ENCODE measurements around the gene SRR.

Gene SRR

GRCh38 chr17:2274414-2274813 lies 29.3 kb upstream of the SRR start:
- no peak for TF ChIP-seq POLR2A (IDR thresholded peaks at IDR 0.05; ENCODE audit: low read depth, low read length)
- DNase-seq (ENCODE audit: insufficient read length, low spot score) (no peak), FAIRE-seq (no peak)

DNA sequence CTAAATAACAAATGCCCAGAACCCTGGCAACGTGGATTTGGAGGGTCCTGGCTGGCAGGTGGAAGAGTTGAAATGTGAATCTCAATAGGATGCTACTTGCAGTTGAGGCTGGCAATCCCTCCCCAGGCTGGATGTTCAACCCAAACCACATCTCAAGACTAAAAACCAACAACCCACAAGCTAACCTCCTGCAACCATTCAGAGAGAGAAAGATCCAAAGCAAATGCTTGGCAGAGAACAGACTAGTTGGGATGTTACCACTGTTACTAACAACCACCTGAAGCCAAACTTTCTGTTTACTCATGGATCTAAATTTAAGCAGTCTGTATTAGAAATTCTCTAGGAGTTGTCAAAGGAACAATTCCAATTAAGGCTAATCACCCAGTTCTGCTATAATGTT lies 28.0 kb upstream of the SRR start:
- no peak for FAIRE-seq
- no peak for TF ChIP-seq POLR2A (IDR thresholded peaks at IDR 0.05; ENCODE audit: low read depth, low read length)

DNA sequence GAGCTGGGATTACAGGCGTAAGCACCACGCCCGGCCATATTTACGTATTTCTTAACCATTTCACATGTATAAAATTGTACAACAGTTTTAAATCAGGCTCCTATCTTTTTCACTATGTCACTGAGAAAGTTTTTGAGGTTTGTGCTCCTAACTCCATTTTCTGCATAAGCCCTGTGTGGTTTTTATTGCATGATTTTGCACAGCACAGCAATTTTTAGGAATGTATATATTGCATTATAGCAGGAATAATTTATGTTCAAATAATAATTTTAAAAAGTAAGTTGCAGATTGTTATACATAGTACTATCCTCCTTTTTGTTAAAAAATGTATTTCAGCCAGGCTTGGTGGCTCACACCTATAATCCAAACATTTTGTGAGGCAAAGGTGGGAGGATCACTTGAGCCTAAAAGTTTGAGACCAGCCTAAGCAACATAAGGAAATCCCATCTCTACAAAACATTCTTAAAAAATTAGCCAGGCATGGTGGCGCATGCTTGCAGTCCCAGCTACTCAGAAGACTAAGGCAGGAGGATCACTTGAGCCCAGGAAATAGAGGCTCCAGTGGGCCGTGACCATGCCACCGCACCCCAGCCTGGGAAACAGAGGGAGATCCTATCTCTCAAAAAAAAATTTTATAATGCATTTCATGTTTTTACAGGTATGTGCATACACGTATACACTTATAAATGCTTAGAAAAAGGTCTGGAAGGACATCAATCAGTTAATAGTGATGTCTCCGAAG lies 26.1 kb upstream of the SRR start:
- no peak for TF ChIP-seq POLR2A (IDR thresholded peaks at IDR 0.05; ENCODE audit: low read depth, low read length)
- FAIRE-seq (no peak), DNase-seq (ENCODE audit: insufficient read length, low spot score) (no peak)

More for the DNA sequence above, 28.0 kb upstream of the SRR start:
- no peak for DNase-seq (ENCODE audit: insufficient read length, low spot score)

DNA sequence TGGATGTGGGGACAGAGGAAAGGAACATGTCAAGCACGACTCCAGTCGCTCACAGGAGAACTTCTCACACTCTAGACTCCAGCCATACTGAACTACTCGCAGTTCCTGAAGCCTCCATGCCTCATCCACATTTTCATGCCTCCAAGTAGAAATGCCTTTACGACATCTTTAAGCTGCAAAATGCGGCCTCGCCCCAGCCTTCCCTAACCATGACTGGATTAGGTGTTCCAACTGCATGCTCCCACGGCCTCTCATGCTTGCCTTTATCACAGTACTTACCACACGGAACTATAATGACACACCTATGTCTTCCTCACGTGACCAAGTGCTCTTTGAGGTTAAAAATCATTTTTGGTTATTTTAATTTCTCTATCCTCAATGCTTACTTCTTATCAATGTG lies 24.0 kb upstream of the SRR start:
- TF ChIP-seq POLR2A (IDR thresholded peaks at IDR 0.05; ENCODE audit: low read depth, low read length): no peak
- DNase-seq (ENCODE audit: insufficient read length, low spot score): no peak
- FAIRE-seq: no peak

DNA sequence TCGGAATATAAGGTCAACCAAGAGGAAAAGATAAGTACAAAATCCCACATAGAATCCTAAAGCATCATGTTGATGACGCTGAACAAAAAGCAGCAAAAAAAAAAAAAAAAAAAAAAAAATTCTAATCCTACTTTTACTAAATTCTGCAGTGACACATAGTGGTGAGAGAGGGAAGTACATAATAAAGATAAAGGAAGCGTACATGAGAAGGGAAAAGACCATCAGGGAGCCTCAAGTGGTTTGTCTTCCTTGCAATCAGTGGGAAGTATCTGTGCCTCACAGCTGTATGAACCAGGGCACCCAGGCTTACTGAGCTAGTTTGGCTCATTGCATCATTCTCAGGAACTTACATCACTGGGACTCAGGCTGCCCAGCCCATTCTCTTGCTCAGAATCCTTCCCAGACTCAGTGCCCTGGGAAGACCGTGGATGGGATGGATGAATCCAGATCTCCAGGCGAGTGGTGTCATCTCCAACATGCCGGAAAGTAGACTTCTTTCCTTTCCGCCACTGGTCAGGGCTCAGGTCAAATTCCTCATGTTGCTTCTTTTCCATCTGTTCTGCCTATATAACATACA lies 21.4 kb upstream of the SRR start:
- no peak for DNase-seq (ENCODE audit: insufficient read length, low spot score)
- no peak for FAIRE-seq

GRCh38 chr17:2283302-2283701 lies 20.4 kb upstream of the SRR start:
- FAIRE-seq: no peak
- TF ChIP-seq POLR2A (IDR thresholded peaks at IDR 0.05; ENCODE audit: low read depth, low read length): no peak
- DNase-seq (ENCODE audit: insufficient read length, low spot score): no peak

More for the DNA sequence above, 21.4 kb upstream of the SRR start:
- no peak for TF ChIP-seq POLR2A (IDR thresholded peaks at IDR 0.05; ENCODE audit: low read depth, low read length)

DNA sequence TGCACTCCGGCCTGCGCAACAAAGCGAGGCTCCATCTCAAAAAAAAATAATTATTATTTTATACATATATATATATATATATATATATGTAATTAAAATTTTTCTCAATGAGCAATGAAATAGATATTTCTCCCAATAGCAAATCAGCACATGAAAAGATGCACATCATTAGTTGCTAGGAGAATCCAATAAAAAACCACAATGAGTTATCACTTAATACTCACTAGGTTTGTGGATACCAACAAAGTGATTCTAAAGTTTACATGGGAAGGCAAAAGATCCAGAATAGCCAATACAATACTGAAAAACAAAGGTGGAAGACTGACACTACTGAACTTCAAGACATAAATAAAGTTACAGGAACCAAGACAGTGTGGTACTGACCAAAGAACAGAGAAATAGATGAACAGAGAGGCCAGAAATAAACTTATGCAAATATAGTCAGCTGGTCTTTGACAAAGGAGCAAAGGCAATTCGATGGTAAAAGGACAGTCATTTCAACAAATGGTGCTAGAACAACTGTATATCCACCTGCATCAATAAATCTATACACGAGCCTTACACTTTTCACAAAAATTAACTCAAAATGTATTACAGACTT lies 13.8 kb upstream of the SRR start:
- FAIRE-seq (peak; percentile 85), DNase-seq (ENCODE audit: insufficient read length, low spot score) (no peak)
- TF ChIP-seq POLR2A (IDR thresholded peaks at IDR 0.05; ENCODE audit: low read depth, low read length): no peak

DNA sequence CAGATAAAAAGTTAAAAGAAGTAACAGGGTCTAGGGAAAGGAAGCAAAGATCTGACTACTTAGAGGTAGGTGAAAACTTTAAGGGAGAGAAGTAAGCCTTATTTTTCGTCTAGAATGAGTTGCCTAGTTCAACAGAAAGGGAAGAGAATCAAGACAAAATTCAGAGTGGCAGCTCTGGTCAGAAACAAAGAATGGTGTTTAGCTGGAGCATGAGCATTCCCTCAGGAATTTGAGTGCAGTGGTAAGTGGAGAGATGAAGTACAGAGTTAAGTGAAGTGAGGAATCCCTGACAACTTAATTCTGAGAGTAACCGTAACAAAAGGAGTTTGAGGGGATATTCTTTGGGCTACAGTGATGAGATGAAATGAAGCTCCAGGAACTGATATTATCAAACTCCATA lies 11.7 kb upstream of the SRR start:
- FAIRE-seq: no peak
- no peak for TF ChIP-seq POLR2A (IDR thresholded peaks at IDR 0.05; ENCODE audit: low read depth, low read length)
- DNase-seq (ENCODE audit: insufficient read length, low spot score): no peak

DNA sequence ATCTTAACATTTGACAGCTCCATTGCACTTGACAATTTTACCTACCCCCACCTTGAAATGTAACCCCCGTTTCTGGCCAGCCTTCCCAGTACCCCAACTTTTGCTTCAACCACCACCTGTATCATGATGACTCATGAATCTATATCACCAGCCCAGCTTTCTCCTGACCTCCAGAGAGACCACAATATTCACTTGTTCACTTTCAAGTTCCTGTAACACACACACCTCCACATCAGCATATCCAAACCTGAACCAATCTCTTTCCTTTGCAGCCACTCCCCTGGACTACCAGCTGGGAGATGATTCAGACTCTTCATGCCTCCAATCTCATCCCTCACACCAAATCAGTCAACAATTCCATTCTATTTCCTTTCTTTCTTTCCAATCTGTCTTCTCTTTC lies 8.2 kb upstream of the SRR start:
- FAIRE-seq (peak; percentile 43), DNase-seq (ENCODE audit: insufficient read length, low spot score) (peak; percentile 16)
- no peak for TF ChIP-seq POLR2A (IDR thresholded peaks at IDR 0.05; ENCODE audit: low read depth, low read length)

GRCh38 chr17:2297023-2297422 lies 6.7 kb upstream of the SRR start:
- no peak for FAIRE-seq
- DNase-seq (ENCODE audit: insufficient read length, low spot score): no peak
- no peak for TF ChIP-seq POLR2A (IDR thresholded peaks at IDR 0.05; ENCODE audit: low read depth, low read length)

- FAIRE-seq (no peak), DNase-seq (ENCODE audit: insufficient read length, low spot score) (no peak)
- no peak for TF ChIP-seq POLR2A (IDR thresholded peaks at IDR 0.05; ENCODE audit: low read depth, low read length)
These were observed 4.6 kb upstream of the SRR start for GRCh38 chr17:2299136-2299535.

- FAIRE-seq (no peak), DNase-seq (ENCODE audit: insufficient read length, low spot score) (no peak)
- TF ChIP-seq POLR2A (IDR thresholded peaks at IDR 0.05; ENCODE audit: low read depth, low read length): no peak
These were observed 4.0 kb upstream of the SRR start for GRCh38 chr17:2299756-2300155.

GRCh38 chr17:2302778-2303203 lies 959 bp upstream of the SRR start:
- TF ChIP-seq POLR2A (IDR thresholded peaks at IDR 0.05; ENCODE audit: low read depth, low read length): no peak
- DNase-seq (ENCODE audit: insufficient read length, low spot score) (peak; percentile 18), FAIRE-seq (no peak)

DNA sequence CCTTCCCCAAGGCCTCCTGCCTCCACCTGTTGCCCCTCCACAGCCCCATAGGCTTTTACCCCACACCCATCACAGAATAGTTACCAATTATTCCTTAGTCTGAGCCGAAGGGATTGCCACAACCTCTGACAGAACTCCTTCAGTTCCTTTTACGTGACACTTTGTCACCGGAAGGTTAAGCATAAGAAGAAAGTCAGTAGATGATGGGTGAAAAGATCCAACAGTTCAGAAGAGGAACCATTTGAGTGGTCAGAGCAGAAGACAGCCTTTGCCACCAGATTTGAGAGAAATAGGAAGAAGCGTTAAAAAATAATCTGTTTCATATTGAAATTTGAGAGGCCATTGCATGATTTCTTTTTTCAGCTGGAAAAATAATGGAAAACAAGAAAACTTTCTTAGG lies 1.2 kb downstream of the SRR start:
- FAIRE-seq (no peak), DNase-seq (ENCODE audit: insufficient read length, low spot score) (no peak)
- TF ChIP-seq POLR2A (IDR thresholded peaks at IDR 0.05; ENCODE audit: low read depth, low read length): no peak
